GM23338 (cell line): Measurements from ENCODE around the gene NID1. TPM values are rescaled to one million over a fixed set of nuclear protein-coding genes. Genes with fewer than 3 reads are reported as not detected.

Experiments
- ATAC-seq: fragments of 200-7000 bp; cut with Tn5 transposase; 3 replicates; pipeline ENCODE4 v1.9.1; 2020
- DNase-seq: peaks from one replicate; pipeline ENCODE4 v3.0.0-alpha.2; 2015; ENCODE audit warnings: low spot score
- H2AFZ ChIP-seq: fragments of 200-600 bp; sonication (generic); 2 replicates; pipeline ENCODE4 v1.8.0; 2016; ENCODE audit warnings: antibody characterized with exemption, mild to moderate bottlenecking, moderate library complexity
- H3F3A ChIP-seq: fragments of 200-600 bp; sonication (generic); replicated peaks from 2 replicates; pipeline ENCODE4 v1.8.0; 2017; ENCODE audit warnings: antibody characterized with exemption, mixed run types, low read depth
- H3K27ac ChIP-seq: fragments of 200-600 bp; sonication (generic); 2 replicates; pipeline ENCODE4 v1.6.1; 2016; ENCODE audit warnings: low read depth
- H3K27me3 ChIP-seq: fragments of 200-600 bp; sonication (generic); 2 replicates; pipeline ENCODE4 v1.8.0; 2016; ENCODE audit warnings: mild to moderate bottlenecking, mixed run types, moderate library complexity; ENCODE audit not compliant: insufficient read depth
- H3K36me3 ChIP-seq: fragments of 200-600 bp; sonication (generic); 2 replicates; pipeline ENCODE4 v1.8.0; 2016; ENCODE audit warnings: mild to moderate bottlenecking; ENCODE audit not compliant: insufficient read depth
- H3K4me1 ChIP-seq: fragments of 200-600 bp; sonication (generic); 2 replicates; pipeline ENCODE4 v1.8.0; 2016; ENCODE audit warnings: mild to moderate bottlenecking, moderate library complexity; ENCODE audit not compliant: insufficient read depth
- H3K4me2 ChIP-seq: fragments of 200-600 bp; sonication (generic); 2 replicates; pipeline ENCODE4 v1.7.1; 2017; ENCODE audit warnings: mixed run types
- H3K4me3 ChIP-seq: fragments of 200-600 bp; sonication (generic); 2 replicates; pipeline ENCODE4 v1.6.1; 2016; ENCODE audit warnings: mixed run types
- H3K79me2 ChIP-seq: fragments of 200-600 bp; sonication (generic); replicated peaks from 2 replicates; pipeline ENCODE4 v1.8.0; 2017; ENCODE audit warnings: mild to moderate bottlenecking; ENCODE audit not compliant: insufficient read depth
- H3K9me2 ChIP-seq: fragments of 200-600 bp; sonication (generic); 2 replicates; pipeline ENCODE4 v1.8.0; 2017; ENCODE audit not compliant: insufficient read depth
- H4K20me1 ChIP-seq: fragments of 200-600 bp; sonication (generic); replicated peaks from 2 replicates; pipeline ENCODE4 v1.8.0; 2017; ENCODE audit warnings: mild to moderate bottlenecking; ENCODE audit not compliant: insufficient read depth
- H3K27ac Mint-ChIP-seq: 2 replicates; pipeline ENCODE4 v1.8.0; 2020; ENCODE audit warnings: inconsistent platforms, mild to moderate bottlenecking, moderate library complexity, mixed read lengths
- H3K27me3 Mint-ChIP-seq: 3 replicates; pipeline ENCODE4 v1.8.0; 2022; ENCODE audit warnings: low read depth, mild to moderate bottlenecking, moderate library complexity, mixed read lengths, inconsistent platforms; ENCODE audit not compliant: insufficient read depth, poor library complexity
- H3K36me3 Mint-ChIP-seq: 3 replicates; pipeline ENCODE4 v1.8.0; 2021; ENCODE audit warnings: low read depth, mild to moderate bottlenecking, inconsistent platforms, moderate library complexity, mixed read lengths
- H3K4me1 Mint-ChIP-seq: 3 replicates; pipeline ENCODE4 v1.8.0; 2020; ENCODE audit warnings: mild to moderate bottlenecking, inconsistent platforms, mixed read lengths
- H3K4me3 Mint-ChIP-seq: 3 replicates; pipeline ENCODE4 v1.8.0; 2021; ENCODE audit warnings: moderate library complexity, mild to moderate bottlenecking, inconsistent platforms, mixed read lengths
- H3K9me3 Mint-ChIP-seq: 3 replicates; pipeline ENCODE4 v1.8.0; 2020; ENCODE audit warnings: moderate library complexity, mild to moderate bottlenecking, inconsistent platforms, mixed read lengths
- EZH2phosphoT487 ChIP-seq: fragments of 200-600 bp; sonication (generic); IDR thresholded peaks from one replicate; pipeline ENCODE4 v1.8.1; 2018; ENCODE audit warnings: antibody characterized with exemption; ENCODE audit not compliant: unreplicated experiment
- JUNB ChIP-seq: IDR thresholded peaks from one replicate; pipeline ENCODE4 v1.6.1; 2016; ENCODE audit warnings: antibody characterized with exemption; ENCODE audit not compliant: unreplicated experiment
- NANOG ChIP-seq: IDR thresholded peaks from 2 replicates; pipeline ENCODE4 v1.6.1; 2016; ENCODE audit warnings: antibody characterized with exemption, borderline replicate concordance
- POLR2AphosphoS5 ChIP-seq: IDR thresholded peaks from 2 replicates; pipeline ENCODE4 v1.6.1; 2016; ENCODE audit warnings: antibody characterized with exemption, low read depth
- ZNF462 ChIP-seq: fragments of 250-450 bp; sonication (Bioruptor Pico); IDR thresholded peaks from 2 replicates; pipeline ENCODE4 v1.5.0; 2020; ENCODE audit warnings: mild to moderate bottlenecking, moderate library complexity
- polyA plus RNA-seq: library from polyadenylated mRNA; unstranded; fragments of >200 nt; fragmentation: Nextera tagmentation; extraction: Ambion mirVana; gene quantifications from 2 replicates; pipeline ENCODE4 v1.2.1, GENCODE V29; 2016
- total RNA-seq: library from RNA; depleted of rRNA; stranded (reverse); fragments of >200 nt; shearing (Covaris generic); gene quantifications from 2 replicates; pipeline ENCODE4 v1.2.3, GENCODE V29; 2014

NID1 gene
- total and polyA plus RNA-seq, 2 experiments from 2014 or later = 7.1 to 32.5 TPM

- Histone ChIP-seq H3K27me3 (no peaks in the 10 kb centered on the region), H3K36me3 (no peaks in the 10 kb centered on the region), H3K9me2 (no peaks in the 10 kb centered on the region), H3K4me2 (no peak overlapping the region), H3K4me1 (no peaks in the 10 kb centered on the region), H3K79me2 (no peaks in the 10 kb centered on the region), H2AFZ (no peak overlapping the region), H4K20me1 (no peaks in the 10 kb centered on the region), H3K4me3 (no peak overlapping the region), H3F3A (no peaks in the 10 kb centered on the region), H3K27ac (no peak overlapping the region)
- no peaks in the 10 kb centered on the region for H3K9me3 Mint-ChIP-seq
- no peaks in the 10 kb centered on the region for H3K4me1 Mint-ChIP-seq
- no peak overlapping the region for H3K27ac Mint-ChIP-seq
- H3K27me3 Mint-ChIP-seq = peaks cover 9% of the 10 kb centered on the region
- no peak overlapping the region for H3K4me3 Mint-ChIP-seq
- H3K36me3 Mint-ChIP-seq = no peaks in the 10 kb centered on the region
- DNase-seq = no peak
- ATAC-seq = no peak
- TF ChIP-seq NANOG (no peak), ZNF462 (no peak), EZH2phosphoT487 (no peak), POLR2AphosphoS5 (no peak)
These were observed 122.3 kb downstream of the NID1 start for GRCh38 chr1:235942625-235942934.

- no peak overlapping the region for H3K27ac Mint-ChIP-seq
- TF ChIP-seq NANOG = no peak
- TF ChIP-seq ZNF462 = no peak
- TF ChIP-seq JUNB = no peak
These were observed 122.8 kb downstream of the NID1 start for GRCh38 chr1:235941876-235942624.

More at GRCh38 chr1:235941876-235942624, 122.8 kb downstream of the NID1 start:
- DNase-seq (no peak), ATAC-seq (no peak)
- Histone ChIP-seq H3K9me2 (no peaks in the 10 kb centered on the region), H3K4me3 (no peak overlapping the region), H3K79me2 (no peaks in the 10 kb centered on the region), H3K4me1 (no peaks in the 10 kb centered on the region), H3K27me3 (no peaks in the 10 kb centered on the region), H2AFZ (no peak overlapping the region), H4K20me1 (no peaks in the 10 kb centered on the region), H3K36me3 (no peaks in the 10 kb centered on the region), H3K27ac (no peak overlapping the region), H3K4me2 (no peak overlapping the region), H3F3A (no peaks in the 10 kb centered on the region)
- Mint-ChIP-seq H3K27me3 (peaks cover 9% of the 10 kb centered on the region), H3K4me3 (no peak overlapping the region), H3K9me3 (no peaks in the 10 kb centered on the region), H3K36me3 (no peaks in the 10 kb centered on the region), H3K4me1 (no peaks in the 10 kb centered on the region)
